ENCODE measurements around the gene COL25A1.

The COL25A1 gene

DNA sequence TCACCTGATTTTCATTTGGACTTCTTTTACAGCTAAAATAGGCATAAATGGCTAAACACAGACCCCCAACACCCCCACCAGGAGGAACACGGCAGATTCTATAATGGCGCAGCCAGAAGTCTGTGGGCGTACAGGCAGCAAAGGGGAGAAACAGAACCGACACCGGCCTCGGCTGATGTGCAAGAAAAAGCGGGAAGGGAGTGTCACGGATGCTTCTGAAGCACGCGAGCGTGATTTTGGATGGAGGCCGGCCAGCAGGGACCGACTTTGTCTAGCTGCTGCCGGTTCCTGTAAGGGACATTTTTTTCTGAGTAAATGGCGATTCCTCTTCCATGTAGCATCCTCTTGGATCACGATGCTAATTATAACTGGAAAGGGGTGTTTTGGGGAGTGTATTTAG lies 514.7 kb downstream of the COL25A1 start:
- no peak for DNase-seq

DNA sequence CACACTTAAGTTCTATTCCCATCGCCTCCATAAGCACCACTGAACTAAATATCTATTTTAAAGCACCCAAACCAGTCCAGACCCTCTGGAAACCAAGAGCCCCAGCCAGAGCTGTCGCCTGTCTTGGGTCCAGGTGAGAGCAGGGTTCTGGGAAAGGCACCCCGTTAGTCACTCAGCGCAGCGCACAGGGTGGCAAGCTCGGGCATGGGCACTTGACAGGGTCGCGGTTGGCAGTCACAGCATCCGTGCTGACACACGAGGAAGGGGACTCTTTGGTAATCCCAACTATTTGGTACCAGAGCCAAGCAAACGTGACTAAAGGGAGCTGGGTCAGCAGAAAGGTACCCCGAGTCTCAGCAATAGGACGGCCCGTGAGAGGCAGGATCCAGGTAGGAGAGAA lies 515.4 kb downstream of the COL25A1 start:
- DNase-seq = no peak

DNA sequence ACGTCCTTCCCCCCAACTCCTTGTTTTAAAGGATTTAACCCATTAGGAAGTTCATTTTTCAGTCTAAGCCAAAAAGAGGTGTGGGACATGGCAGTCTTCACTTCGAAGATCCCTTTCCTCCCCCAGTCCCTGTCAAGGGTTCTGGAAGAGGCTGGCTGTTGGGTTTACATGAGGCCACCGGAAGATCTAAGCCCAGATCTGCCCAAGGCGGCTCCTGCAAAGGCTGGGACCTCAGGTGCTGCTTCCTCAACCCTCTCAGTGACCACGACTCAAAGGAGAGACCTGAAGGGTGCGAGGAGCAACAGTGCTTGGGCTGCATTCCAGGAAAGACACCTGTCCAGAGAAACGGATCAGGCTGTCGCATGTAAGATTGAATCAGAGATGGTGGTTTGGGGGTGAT lies 516.1 kb downstream of the COL25A1 start:
- DNase-seq = no peak

DNA sequence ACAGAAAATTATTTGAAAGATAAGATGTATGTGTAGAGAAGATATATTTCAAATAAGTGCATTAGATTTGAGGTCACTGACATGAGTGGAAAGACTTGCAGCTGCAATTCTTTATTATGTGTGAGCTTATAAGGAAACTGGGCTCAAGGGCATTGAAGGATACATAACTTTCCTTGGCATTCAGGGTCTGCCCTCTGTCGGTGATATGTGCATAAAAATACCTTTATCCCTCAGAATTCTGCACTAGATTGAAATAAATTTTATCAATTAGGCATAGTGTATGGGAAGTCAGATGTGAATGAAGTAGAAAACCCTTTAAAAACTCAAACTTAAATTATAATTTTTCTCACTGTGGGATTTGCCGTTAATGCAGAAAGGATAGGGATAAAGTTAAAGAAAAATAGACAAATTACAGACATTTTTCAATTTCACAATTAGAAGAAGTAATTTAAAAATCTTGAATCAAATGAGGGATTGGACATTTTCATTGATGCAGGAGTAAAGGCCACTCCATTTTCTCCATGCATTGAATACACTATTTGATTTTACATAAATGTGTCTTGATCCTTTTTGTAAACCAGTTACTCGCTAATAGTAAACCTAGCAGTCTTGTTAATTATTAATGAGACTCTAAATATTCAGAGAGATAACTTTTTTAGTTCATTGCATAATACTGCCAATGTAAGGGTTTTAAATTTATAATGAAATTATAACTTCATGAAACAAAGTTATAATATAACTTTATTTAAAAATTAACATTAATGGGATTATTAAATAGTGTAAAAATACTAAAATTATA lies 518.6 kb downstream of the COL25A1 start:
- no peak for DNase-seq

DNA sequence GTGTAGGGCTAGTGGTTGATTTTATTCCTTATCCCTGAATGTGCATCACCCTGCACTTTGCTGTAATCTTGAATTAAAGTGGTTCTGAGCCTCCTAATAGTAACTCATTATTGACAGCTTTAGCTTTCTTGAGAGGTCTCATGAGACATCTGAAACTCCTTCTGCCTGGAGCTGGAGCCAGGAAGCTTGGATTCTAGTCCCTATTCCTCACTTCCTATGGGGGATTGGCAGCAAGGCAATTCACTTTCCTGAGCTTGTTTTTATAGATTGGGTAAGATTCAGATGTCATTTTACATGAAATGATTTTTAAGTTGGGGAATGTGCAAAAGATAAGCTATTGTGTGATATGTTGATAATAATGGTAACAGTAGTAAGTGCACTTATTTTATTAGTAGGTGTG lies 522.5 kb downstream of the COL25A1 start:
- DNase-seq = no peak

DNA sequence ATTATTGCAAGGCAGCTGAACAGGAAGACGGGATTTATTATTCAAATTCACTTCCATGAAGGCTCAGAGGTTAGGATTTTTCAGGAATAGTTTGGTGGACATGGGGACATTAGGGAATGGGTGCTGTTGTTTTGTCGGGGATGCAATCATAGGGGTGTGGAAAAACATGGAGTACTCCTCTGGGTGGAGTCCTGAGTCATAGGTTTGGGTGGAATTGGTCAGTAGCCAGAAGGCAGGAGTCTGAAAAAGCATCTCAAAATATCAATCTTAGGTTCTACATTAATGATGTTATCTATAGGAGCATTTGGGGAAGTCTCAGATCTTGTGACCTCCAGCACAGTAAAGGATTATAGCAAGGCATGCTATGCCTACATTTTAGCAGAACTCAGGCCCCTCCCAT lies 525.1 kb downstream of the COL25A1 start:
- DNase-seq = no peak

DNA sequence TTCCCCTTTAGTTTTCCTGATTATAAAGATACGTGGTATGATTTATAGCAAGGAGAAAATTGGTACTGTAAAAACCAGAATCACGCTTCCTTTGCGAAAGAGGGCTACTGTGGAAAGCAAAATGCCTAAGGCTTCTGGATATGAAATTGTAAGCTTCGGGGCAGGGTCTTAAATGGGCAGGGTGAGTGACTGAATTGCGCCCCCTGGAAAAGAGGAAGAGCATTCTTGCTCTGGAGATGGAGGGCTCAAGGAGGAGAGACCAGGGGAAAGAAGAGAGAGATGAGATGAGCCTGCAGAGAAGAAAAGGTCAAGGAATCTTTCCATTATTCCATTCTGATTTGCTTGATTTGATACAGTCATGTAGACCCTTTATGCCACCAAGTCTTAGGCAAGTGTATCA lies 526.5 kb downstream of the COL25A1 start:
- DNase-seq = no peak

DNA sequence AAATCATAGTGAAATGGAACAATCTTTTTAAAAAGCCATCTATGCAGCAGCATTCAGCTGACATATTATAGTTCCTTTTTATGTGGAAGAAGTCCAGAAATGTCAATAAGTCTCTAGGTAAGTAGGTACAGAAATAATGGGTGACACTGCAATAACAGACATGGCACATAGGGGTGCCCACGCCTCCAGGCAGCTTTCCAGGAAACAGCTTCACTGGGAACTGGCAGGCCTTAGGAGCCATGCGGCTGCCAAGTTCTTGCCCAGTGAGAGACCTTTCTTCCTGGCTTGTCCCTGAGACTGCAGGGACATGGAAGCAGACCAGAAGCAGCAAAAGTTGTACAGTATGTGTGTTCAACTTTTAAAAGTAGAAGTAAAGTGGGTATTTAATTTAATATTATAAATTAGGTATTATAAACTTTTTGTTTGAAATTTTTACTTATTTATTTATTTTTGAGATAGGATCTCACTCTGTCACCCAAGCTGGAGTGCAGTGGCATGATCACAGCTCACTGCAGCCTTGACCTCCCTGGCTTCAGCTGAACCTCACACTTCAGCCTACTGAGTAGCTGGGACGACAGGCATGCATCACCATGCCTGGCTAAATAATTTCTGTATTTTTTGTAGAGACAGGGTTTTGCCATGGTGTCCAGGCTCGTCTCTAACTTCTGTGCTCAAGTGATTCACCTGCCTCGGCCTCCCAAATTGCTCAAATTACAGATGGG lies 527.5 kb downstream of the COL25A1 start:
- DNase-seq = no peak

DNA sequence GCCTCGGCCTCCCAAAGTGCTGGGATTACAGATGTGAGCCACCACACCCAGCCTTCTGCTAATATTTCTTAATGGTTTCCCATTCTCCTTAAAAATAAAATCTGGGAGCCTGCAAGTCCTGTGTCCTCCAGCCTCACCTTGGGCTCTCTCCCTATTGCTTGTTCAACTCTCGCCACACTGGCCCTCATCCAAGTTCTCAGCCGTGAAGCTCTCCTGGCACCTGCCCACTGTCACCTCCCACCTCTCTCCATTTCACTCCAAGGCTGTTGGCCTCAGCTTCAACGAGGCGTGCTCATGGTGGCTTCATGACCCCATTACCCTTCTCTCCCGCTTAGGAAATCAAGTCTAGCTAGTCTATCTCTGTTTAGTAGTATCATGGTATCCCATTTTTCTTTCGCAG lies 530.1 kb downstream of the COL25A1 start:
- DNase-seq = no peak

DNA sequence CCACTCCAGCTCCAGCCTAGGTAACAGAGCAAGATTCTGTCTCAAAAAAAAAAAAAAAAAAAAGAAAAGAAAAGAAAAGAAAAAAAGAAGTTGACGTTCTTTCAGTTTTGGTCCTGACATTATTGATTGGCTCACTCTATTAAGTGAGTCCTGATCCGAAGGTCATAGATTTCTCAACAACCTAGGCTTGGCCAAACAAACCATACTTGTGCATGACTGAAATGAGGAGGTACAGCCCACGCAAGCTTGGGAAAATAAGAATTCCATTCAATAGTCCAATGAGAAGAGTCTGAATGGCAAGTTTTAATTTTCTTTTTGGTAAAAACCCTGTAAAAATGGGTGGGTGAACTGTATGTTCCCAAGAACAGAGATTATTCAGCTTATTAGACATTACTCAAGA lies 536.4 kb downstream of the COL25A1 start:
- no peak for DNase-seq

DNA sequence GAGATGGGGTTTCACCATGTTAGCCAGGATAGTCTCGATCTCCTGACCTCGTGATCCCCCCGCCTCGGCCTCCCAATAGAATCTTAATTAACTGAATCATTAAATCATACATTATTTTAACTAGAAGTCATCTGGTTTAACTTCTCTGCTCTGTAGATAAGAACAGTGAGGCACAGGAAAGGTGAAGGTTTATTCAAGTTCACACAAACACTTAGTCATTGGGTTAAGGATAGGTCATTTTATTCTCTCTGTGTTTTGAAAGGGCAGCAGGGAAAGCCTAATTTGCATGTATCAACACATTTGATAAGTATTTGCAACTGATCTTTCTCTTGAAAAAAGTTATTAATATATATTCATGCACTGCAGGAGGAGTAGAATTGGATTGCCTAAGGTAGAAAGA lies 538.5 kb downstream of the COL25A1 start:
- DNase-seq = no peak

DNA sequence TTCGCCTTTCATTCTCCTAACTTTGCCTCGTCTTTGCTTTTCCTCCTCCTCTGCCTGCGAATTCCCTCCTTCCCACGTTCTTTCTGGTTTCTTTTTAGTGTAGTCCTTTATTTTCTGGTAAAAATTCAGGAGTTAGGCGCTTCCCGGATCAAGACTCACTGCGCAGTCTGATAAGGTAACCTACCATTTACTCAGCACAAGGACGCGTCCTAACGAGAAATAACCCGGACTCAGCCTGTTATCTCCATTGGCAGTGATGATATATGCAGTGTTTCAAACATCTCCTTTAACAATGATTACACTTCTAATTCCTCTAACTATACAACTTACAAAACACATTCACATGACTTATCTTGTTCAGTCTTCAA lies 539.2 kb downstream of the COL25A1 start:
- no peak for DNase-seq

DNA sequence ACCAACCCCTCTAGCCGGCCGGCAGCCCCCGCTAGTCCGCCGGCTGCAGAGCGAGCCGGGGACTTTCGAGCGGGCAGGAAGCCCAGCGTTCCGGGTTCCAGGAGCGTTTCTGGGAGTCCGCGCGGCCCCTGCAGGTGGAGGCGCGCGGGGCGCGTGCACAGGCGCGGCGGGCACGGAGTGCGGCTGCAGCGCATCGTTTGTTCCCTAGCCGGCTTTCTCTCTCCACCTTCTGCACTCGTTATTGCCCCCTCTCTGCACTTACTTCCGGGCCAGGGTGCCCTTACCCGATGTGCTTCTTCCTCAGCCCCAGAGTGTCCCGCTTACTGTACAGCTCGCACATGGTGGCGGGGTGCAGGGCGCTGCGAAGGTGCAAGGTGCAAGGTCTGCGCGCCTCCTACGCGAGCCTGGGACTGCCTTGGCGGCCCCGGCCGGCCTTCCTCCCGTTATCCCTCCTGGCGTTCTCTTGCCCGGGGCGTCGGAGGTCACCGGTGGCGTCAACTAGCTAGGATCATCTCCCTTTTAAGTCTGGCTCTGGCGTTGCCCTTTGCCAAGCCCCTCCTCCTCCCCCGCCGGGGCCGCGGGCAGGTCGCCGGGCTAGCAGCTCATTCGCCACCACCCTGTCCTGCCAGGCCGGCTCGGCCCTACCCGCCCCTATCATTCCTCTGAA lies 539.8 kb downstream of the COL25A1 start, which contains the start of gene ETNPPL:
ETNPPL (minus strand) TSS at position 495 of the 667 bp plus-strand sequence; CDS start at position 340, 155 bp downstream.
- DNase-seq = no peak

All from activated effector memory CD4-positive, alpha-beta T cell treated with Interleukin-2 at 50 U/mL for 16 hours (primary cell).